Activated CD8-positive, alpha-beta T cell treated with anti-CD3 and anti-CD28 coated beads for 36 hours (primary cell): Measurements from ENCODE around the gene PLG. TPM values are rescaled to one million over a fixed set of nuclear protein-coding genes. Genes with fewer than 3 reads are reported as not detected.
"Not testable (repeated sequence)": the region's sequence is repeated elsewhere in the genome, so short reads cannot be mapped to it uniquely, and the experiment has no call there.

Source experiments
- ATAC-seq: fragments of 200-7000 bp; cut with Tn5 transposase; one replicate; pipeline ENCODE4 v1.10.0; 2021; ENCODE audit warnings: mild to moderate bottlenecking, moderate library complexity
- CTCF ChIA-PET: fragments of 350-600 bp; sonication (Branson Sonifier 250); formaldehyde crosslinking; loops from one replicate; lab custom pipeline; 2021; ENCODE audit warnings: antibody characterized with exemption; lab: Charles Lee
- POLR2A ChIA-PET: fragments of 350-600 bp; sonication (Branson Sonifier 250); formaldehyde crosslinking; loops from one replicate; lab custom pipeline; 2021; ENCODE audit warnings: antibody characterized with exemption; lab: Charles Lee
- DNase-seq: peaks from one replicate; pipeline ENCODE4 v3.0.0-alpha.2; 2020
- H3K27ac Mint-ChIP-seq: one replicate; pipeline ENCODE4 v1.8.0; 2021; ENCODE audit warnings: mild to moderate bottlenecking, mixed read lengths
- H3K27me3 Mint-ChIP-seq: one replicate; pipeline ENCODE4 v1.8.0; 2021; ENCODE audit warnings: mixed read lengths
- H3K36me3 Mint-ChIP-seq: one replicate; pipeline ENCODE4 v1.8.0; 2021; ENCODE audit warnings: low read depth, mixed read lengths
- H3K4me1 Mint-ChIP-seq: one replicate; pipeline ENCODE4 v1.8.0; 2021; ENCODE audit warnings: low read depth, mixed read lengths
- H3K4me3 Mint-ChIP-seq: one replicate; pipeline ENCODE4 v1.8.0; 2021; ENCODE audit warnings: mild to moderate bottlenecking, moderate library complexity, mixed read lengths
- H3K9me3 Mint-ChIP-seq: one replicate; pipeline ENCODE4 v1.8.0; 2021; ENCODE audit warnings: mixed read lengths
- intact Hi-C: fragments of 100-400 bp; cut with micrococcal nuclease; formaldehyde crosslinking; loops from one replicate; pipeline ENCODE4 v1.10.0; 2022
- total RNA-seq, 2 experiments: library from RNA; stranded (reverse); gene quantifications; one replicate each; pipeline ENCODE4 v1.2.3, GENCODE V29; 2021
- TF ChIP-seq, protein P1 (sequence below): fragments of 200-600 bp; IDR thresholded peaks from one replicate; pipeline ENCODE4 v1.8.0; 2022; ENCODE audit warnings: antibody characterized with exemption, mild to moderate bottlenecking

Gene PLG
- total RNA-seq, 2 experiments from 2014 or later, result not detected

GRCh38 chr6:160692369-160692959 lies 9.6 kb upstream of the PLG start:
- H3K4me1 Mint-ChIP-seq, result no peaks in the 10 kb centered on the region
- CTCF ChIA-PET, result no interaction called here
- TF ChIP-seq, protein P1, sequence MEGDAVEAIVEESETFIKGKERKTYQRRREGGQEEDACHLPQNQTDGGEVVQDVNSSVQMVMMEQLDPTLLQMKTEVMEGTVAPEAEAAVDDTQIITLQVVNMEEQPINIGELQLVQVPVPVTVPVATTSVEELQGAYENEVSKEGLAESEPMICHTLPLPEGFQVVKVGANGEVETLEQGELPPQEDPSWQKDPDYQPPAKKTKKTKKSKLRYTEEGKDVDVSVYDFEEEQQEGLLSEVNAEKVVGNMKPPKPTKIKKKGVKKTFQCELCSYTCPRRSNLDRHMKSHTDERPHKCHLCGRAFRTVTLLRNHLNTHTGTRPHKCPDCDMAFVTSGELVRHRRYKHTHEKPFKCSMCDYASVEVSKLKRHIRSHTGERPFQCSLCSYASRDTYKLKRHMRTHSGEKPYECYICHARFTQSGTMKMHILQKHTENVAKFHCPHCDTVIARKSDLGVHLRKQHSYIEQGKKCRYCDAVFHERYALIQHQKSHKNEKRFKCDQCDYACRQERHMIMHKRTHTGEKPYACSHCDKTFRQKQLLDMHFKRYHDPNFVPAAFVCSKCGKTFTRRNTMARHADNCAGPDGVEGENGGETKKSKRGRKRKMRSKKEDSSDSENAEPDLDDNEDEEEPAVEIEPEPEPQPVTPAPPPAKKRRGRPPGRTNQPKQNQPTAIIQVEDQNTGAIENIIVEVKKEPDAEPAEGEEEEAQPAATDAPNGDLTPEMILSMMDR, result no peak
- H3K27ac Mint-ChIP-seq, result no peak overlapping the region
- intact Hi-C loops, result no loop called here
- ATAC-seq, result no peak
- H3K36me3 Mint-ChIP-seq, result no peaks in the 10 kb centered on the region
- H3K4me3 Mint-ChIP-seq, result no peak overlapping the region
- H3K9me3 Mint-ChIP-seq, result no peaks in the 10 kb centered on the region
- no peak for DNase-seq
- POLR2A ChIA-PET, result no interaction called here
- H3K27me3 Mint-ChIP-seq, result no peaks in the 10 kb centered on the region

DNA sequence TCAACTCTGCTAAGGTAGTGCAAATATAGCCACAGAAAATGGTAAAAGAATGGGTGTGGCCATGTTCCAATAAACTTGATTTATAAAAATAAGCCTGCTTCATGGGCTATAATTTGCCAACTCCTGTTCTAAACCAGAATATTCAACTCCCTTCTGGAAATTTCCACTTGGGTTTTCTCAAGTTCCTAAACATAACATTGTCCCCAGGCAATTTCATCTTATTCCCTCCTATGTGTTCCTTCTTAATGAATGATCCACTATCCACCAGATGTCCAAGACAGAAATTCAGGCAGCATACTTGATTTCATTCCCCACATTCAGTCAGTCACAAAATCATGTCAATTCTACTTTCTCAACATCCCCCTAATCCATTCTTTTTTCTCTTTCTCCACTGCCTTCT lies 7.0 kb upstream of the PLG start:
- CTCF ChIA-PET, DNase-seq, H3K4me1 Mint-ChIP-seq, ATAC-seq, H3K36me3 Mint-ChIP-seq, intact Hi-C loops, H3K4me3 Mint-ChIP-seq, H3K9me3 Mint-ChIP-seq, H3K27ac Mint-ChIP-seq, POLR2A ChIA-PET, H3K27me3 Mint-ChIP-seq: not testable (repeated sequence)

DNA sequence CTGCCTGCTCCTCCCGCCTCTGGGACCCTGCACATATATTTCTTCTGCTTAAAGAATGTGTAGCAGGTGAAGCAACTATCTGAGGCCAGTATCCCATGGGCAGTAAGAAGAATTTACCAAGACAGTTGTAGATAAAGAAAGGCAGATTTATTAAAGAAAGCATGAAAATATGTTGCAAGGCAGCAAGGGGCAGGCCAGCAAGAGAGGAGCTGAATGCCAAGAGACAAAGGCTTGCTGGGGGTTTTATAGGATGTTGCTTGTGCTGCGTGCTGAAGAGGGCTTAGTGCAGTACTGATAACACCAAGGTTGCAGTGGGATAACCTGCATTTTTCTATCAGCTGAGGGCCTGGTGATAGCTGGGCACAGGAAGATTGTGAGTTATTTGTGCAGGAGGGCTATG lies 6.4 kb upstream of the PLG start:
- POLR2A ChIA-PET, H3K27me3 Mint-ChIP-seq, H3K4me3 Mint-ChIP-seq, H3K4me1 Mint-ChIP-seq, H3K27ac Mint-ChIP-seq, CTCF ChIA-PET, H3K36me3 Mint-ChIP-seq, DNase-seq, ATAC-seq, intact Hi-C loops, H3K9me3 Mint-ChIP-seq: not testable (repeated sequence)

DNA sequence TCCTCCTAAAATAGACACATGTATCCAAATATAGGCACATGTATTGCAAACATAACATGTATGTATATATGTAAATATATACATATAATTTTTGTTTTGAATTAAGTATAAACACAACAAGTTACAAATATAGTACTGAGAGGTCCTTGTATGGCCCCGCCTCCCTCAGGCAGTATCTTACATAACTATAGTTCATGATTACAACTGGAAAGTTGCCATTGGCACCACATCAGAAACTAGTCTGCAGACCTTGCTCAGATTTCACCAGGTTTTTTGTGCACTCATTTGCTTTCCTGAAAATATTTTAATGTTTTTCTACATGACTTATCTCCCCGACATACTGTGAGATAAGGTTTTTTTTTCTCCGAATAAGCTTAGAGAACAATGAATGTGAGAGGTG lies 5.2 kb upstream of the PLG start:
- H3K27me3 Mint-ChIP-seq, ATAC-seq, H3K27ac Mint-ChIP-seq, DNase-seq, POLR2A ChIA-PET, H3K36me3 Mint-ChIP-seq, H3K4me3 Mint-ChIP-seq, intact Hi-C loops, H3K4me1 Mint-ChIP-seq, CTCF ChIA-PET, H3K9me3 Mint-ChIP-seq: not testable (repeated sequence)

DNA sequence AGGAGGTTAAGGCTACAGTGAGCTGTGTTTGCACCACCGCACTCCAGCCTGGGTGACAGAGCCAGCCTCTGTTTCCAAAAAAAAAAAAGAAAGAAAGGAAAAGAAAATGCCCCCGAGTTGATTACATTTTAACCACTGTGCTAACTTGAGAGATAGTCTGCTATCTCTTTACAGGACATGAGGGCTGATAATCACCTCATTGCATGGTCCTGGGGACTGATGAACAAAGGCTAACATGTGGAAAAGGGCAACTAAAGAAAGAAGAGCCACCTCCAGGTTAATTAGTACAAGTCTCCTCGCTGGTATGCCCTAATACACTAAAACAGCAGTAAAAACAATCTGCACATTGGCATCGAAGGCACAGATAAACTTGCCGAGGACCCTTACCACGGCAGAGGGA lies 4.2 kb upstream of the PLG start:
- TF ChIP-seq, protein P1, result no peak
- Mint-ChIP-seq H3K4me3 (no peak overlapping the region), H3K4me1 (no peaks in the 10 kb centered on the region), H3K9me3 (no peaks in the 10 kb centered on the region), H3K27ac (no peak overlapping the region), H3K27me3 (peaks cover 5% of the 10 kb centered on the region), H3K36me3 (no peaks in the 10 kb centered on the region)
- intact Hi-C loops, result no loop called here
- DNase-seq (no peak), ATAC-seq (no peak)
- CTCF ChIA-PET, result no interaction called here
- POLR2A ChIA-PET, result no interaction called here

DNA sequence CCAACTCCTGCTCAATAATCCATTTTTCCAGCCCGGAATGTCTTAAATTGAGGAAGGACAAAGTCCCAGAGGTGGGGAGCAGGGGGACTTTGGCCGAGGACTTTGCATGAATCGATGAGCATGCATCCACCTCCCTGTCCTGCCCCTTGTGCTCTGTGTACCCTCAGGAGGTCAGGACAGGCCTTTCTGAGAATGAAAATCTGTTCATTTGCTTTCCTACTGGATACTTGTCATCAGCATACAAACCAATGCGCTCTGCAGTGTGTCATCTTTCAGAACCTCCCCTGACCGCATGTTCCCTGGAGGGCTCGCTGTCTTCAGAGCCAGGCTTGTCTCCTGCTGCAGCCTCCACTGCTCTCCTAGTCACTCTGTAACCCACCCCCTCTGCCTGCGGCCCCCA lies 2.6 kb downstream of the PLG start:
- H3K4me1 Mint-ChIP-seq, DNase-seq, ATAC-seq, H3K27me3 Mint-ChIP-seq, H3K36me3 Mint-ChIP-seq, intact Hi-C loops, POLR2A ChIA-PET, H3K4me3 Mint-ChIP-seq, H3K27ac Mint-ChIP-seq, H3K9me3 Mint-ChIP-seq: not testable (repeated sequence)
- CTCF ChIA-PET, result interaction anchor here (1.1 kb wide), 1 partner anchor 17 kb away, joined by 3 read pairs; no protein-coding TSS in a partner anchor

DNA sequence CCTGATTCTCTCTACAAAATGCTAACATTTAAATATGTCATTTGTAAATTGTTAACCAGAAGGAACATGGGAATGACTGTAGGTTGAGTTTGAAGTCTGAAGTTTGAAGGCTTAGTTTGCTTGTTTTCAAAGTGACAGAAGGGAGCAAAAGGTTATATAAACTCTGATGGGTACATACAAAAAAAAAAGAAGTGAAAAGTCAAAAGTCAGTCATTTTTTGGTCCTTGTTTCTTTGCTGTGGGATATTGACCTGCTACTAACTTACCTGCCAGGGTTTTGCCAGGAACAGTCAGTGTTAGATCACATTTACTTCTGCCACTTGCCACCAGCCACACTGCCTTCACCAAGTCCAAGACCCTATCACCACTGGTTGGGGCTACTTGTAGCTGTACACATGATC lies 6.9 kb downstream of the PLG start:
- ATAC-seq, CTCF ChIA-PET, H3K4me1 Mint-ChIP-seq, POLR2A ChIA-PET, H3K9me3 Mint-ChIP-seq, H3K4me3 Mint-ChIP-seq, intact Hi-C loops, H3K36me3 Mint-ChIP-seq, H3K27me3 Mint-ChIP-seq, DNase-seq, H3K27ac Mint-ChIP-seq: not testable (repeated sequence)
